Smooth muscle cell (in vitro differentiated cells): ENCODE data around the gene ZNF804B. TPM values are rescaled to one million over a fixed set of nuclear protein-coding genes. Genes with fewer than 3 reads are reported as not detected.

ENCODE experiments used
- DNase-seq: peaks from one replicate; lab custom pipeline; 2025; ENCODE audit not compliant: unreplicated experiment; lab: John Stamatoyannopoulos, UW
- H2AFZ ChIP-seq: fragments of 200-600 bp; sonication (generic); 2 replicates; pipeline ENCODE4 v1.6.0; 2016; ENCODE audit warnings: antibody characterized with exemption, low read depth, mild to moderate bottlenecking
- H3F3A ChIP-seq: fragments of 200-600 bp; sonication (generic); 2 replicates; pipeline ENCODE4 v1.6.0; 2017; ENCODE audit warnings: antibody characterized with exemption, low read depth
- H3K27ac ChIP-seq: fragments of 200-600 bp; sonication (generic); 2 replicates; pipeline ENCODE4 v1.5.1; 2016; ENCODE audit warnings: low read depth, mild to moderate bottlenecking
- H3K27me3 ChIP-seq: fragments of 200-600 bp; sonication (generic); 2 replicates; pipeline ENCODE4 v1.6.1; 2016; ENCODE audit warnings: low read depth, mild to moderate bottlenecking
- H3K36me3 ChIP-seq: fragments of 200-600 bp; sonication (generic); 2 replicates; pipeline ENCODE4 v1.5.1; 2016; ENCODE audit warnings: low read depth
- H3K4me1 ChIP-seq: fragments of 200-600 bp; sonication (generic); 2 replicates; pipeline ENCODE4 v1.5.1; 2016; ENCODE audit warnings: low read depth
- H3K4me2 ChIP-seq: fragments of 200-600 bp; sonication (generic); 2 replicates; pipeline ENCODE4 v1.6.0; 2016; ENCODE audit warnings: mild to moderate bottlenecking
- H3K4me3 ChIP-seq: fragments of 200-600 bp; sonication (generic); 2 replicates; pipeline ENCODE4 v1.5.1; 2016; ENCODE audit warnings: mild to moderate bottlenecking
- H3K79me2 ChIP-seq: fragments of 200-600 bp; sonication (generic); 2 replicates; pipeline ENCODE4 v1.6.0; 2016; ENCODE audit warnings: low read depth, mild to moderate bottlenecking
- H3K9ac ChIP-seq: fragments of 200-600 bp; sonication (generic); 2 replicates; pipeline ENCODE4 v1.6.0; 2016; ENCODE audit warnings: low read depth
- H3K9me3 ChIP-seq: fragments of 200-600 bp; sonication (generic); replicated peaks from 2 replicates; pipeline ENCODE4 v1.5.1; 2016; ENCODE audit warnings: low read depth
- H4K20me1 ChIP-seq: fragments of 200-600 bp; sonication (generic); 2 replicates; pipeline ENCODE4 v1.6.0; 2016; ENCODE audit warnings: low read depth
- WGBS: methylation state at CpG from one replicate; pipeline ENCODE4 v1.1.7; 2016; ENCODE audit warnings: low lambda C conversion rate; 5-methylcytosine and 5-hydroxymethylcytosine counted together
- polyA plus RNA-seq: library from polyadenylated mRNA; unstranded; fragments of >200 nt; fragmentation: Nextera tagmentation; extraction: Ambion mirVana; gene quantifications from 2 replicates; pipeline ENCODE4 v1.2.1, GENCODE V29; 2016
- total RNA-seq: library from RNA; depleted of rRNA; stranded (reverse); fragments of >200 nt; gene quantifications from 2 replicates; pipeline ENCODE4 v1.2.3, GENCODE V29; 2014
- TF ChIP-seq, protein P1 (sequence below): fragments of 200-600 bp; sonication (generic); IDR thresholded peaks from 2 replicates; pipeline ENCODE4 v1.5.1; 2017; ENCODE audit warnings: borderline replicate concordance, mild to moderate bottlenecking, antibody characterized with exemption; ENCODE audit not compliant: insufficient read depth, poor library complexity, severe bottlenecking

Gene ZNF804B
- total and polyA plus RNA-seq, 2 experiments from 2014 or later, result not detected

DNA sequence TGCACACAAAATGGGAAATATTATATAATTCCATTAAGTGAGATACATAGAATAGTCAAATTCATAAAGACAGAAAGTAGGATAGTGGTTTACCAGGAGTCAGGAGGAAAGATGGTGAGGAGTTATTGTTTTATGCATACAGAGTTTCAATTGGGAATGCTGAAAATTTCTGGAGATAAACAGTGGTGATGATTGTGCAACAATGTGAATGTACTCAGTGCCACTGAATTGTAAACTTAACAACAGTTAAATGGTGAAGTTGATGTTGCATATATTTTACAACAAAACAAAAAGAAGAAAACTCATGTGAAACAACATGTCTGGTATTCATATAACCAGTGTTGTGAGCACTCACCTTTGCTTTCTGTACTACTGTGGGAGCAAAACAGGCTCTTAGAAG, 204.9 kb downstream of the ZNF804B start:
- Histone ChIP-seq H3K4me1 (no peaks in the 10 kb centered on the region), H3K9me3 (no peaks in the 10 kb centered on the region), H3K79me2 (no peaks in the 10 kb centered on the region), H3K27ac (no peak overlapping the region), H4K20me1 (no peaks in the 10 kb centered on the region), H3K27me3 (no peaks in the 10 kb centered on the region), H3K36me3 (no peaks in the 10 kb centered on the region), H3K9ac (no peak overlapping the region), H3K4me3 (no peak overlapping the region), H3F3A (no peaks in the 10 kb centered on the region), H2AFZ (no peak overlapping the region), H3K4me2 (no peak overlapping the region)
- TF ChIP-seq, protein P1, sequence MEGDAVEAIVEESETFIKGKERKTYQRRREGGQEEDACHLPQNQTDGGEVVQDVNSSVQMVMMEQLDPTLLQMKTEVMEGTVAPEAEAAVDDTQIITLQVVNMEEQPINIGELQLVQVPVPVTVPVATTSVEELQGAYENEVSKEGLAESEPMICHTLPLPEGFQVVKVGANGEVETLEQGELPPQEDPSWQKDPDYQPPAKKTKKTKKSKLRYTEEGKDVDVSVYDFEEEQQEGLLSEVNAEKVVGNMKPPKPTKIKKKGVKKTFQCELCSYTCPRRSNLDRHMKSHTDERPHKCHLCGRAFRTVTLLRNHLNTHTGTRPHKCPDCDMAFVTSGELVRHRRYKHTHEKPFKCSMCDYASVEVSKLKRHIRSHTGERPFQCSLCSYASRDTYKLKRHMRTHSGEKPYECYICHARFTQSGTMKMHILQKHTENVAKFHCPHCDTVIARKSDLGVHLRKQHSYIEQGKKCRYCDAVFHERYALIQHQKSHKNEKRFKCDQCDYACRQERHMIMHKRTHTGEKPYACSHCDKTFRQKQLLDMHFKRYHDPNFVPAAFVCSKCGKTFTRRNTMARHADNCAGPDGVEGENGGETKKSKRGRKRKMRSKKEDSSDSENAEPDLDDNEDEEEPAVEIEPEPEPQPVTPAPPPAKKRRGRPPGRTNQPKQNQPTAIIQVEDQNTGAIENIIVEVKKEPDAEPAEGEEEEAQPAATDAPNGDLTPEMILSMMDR, result no peak
- DNase-seq, result no peak

DNA sequence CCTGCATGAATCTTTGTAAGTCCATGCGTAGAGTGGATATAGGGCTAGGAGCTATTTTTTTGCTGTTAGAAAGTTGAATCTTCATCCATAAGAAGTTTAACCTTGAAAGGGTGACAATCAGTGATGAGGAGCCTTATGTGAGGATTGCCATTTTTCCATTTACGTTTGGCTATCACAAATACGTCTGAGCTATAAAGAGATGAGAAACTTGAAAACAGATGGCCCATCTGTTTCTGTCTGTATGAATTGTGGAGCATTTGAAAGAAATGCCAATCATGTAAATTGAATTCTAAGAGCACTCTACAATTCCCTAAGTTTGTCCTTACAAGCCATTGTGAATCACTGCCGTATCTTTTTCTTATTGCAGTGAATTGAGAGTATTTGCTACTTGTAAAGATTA, 205.9 kb downstream of the ZNF804B start:
- Histone ChIP-seq H3K36me3 (no peaks in the 10 kb centered on the region), H3K27ac (no peak overlapping the region), H4K20me1 (no peaks in the 10 kb centered on the region), H3K79me2 (no peaks in the 10 kb centered on the region), H2AFZ (no peak overlapping the region), H3K9me3 (no peaks in the 10 kb centered on the region), H3F3A (no peaks in the 10 kb centered on the region), H3K4me3 (no peak overlapping the region), H3K27me3 (no peaks in the 10 kb centered on the region), H3K9ac (no peak overlapping the region), H3K4me1 (no peaks in the 10 kb centered on the region), H3K4me2 (no peak overlapping the region)
- TF ChIP-seq, protein P1, result no peak
- 65% methylated on average over 4 of the region's 4 CpGs for WGBS
- no peak for DNase-seq

DNA sequence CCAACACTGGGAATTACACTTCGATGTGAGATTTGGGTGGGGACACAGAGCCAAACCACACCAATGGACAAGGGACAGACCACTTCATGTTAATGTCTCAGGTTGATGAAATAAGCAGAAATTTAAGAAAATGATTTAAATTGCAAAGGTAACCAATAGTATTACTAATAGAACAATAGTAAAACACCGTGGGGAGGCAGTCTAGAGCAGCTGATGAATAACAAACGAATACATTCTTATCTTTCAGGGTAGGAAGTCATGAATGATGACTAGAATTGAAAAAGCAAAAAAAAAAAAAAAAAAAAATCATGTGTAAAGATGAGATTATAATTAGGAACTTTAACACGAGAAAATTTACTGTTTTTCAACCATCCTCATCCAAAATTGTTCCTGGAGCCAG, 207.9 kb downstream of the ZNF804B start:
- no peak overlapping the region for H3K4me3 ChIP-seq
- H3K4me1 ChIP-seq, result no peaks in the 10 kb centered on the region
- no peaks in the 10 kb centered on the region for H3K27me3 ChIP-seq
- no peak overlapping the region for H2AFZ ChIP-seq
- H3K4me2 ChIP-seq, result no peak overlapping the region
- no peak for DNase-seq
- no peaks in the 10 kb centered on the region for H3F3A ChIP-seq
- H3K9me3 ChIP-seq, result no peaks in the 10 kb centered on the region
- no peaks in the 10 kb centered on the region for H3K79me2 ChIP-seq
- no peaks in the 10 kb centered on the region for H4K20me1 ChIP-seq
- H3K36me3 ChIP-seq, result no peaks in the 10 kb centered on the region
- TF ChIP-seq, protein P1, result no peak
- 79% methylated on average over 4 of the region's 4 CpGs for WGBS
- no peak overlapping the region for H3K9ac ChIP-seq
- no peak overlapping the region for H3K27ac ChIP-seq

DNA sequence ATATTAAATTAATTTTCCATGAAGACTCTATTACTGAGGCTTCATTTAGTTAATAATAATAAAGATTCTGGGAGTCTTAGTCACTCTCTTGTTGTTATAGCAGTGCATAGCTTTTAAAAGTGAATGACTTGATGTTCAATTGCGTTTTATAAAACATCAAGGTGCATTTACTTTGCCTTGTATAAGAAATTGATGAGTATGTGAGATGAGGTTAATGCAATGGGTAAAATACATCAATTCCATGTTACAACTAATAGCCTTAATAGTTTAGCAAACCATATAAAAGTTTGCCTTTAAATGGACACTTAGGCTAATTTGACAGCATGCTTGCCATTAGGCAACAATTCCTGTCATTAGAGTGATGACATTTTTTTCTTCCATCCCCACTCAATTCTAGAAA, 209.7 kb downstream of the ZNF804B start:
- Histone ChIP-seq H3K4me3 (no peak overlapping the region), H3K9ac (no peak overlapping the region), H3F3A (no peaks in the 10 kb centered on the region), H3K4me1 (no peaks in the 10 kb centered on the region), H3K9me3 (no peaks in the 10 kb centered on the region), H3K27ac (no peak overlapping the region), H3K79me2 (no peaks in the 10 kb centered on the region), H2AFZ (no peak overlapping the region), H4K20me1 (no peaks in the 10 kb centered on the region), H3K36me3 (no peaks in the 10 kb centered on the region), H3K4me2 (no peak overlapping the region), H3K27me3 (no peaks in the 10 kb centered on the region)
- 94% methylated on average over 1 of the region's 1 CpG for WGBS
- DNase-seq, result no peak
- TF ChIP-seq, protein P1, result no peak
